Limb (tissue), 2 donors: ENCODE results near the gene PSMC3IP.

Experiments used
- DNase-seq, 2 donors: peaks; one replicate each; pipeline ENCODE4 v3.0.0-alpha.2; 2016; ENCODE audit errors: extremely low spot score in 2 of 2

Gene PSMC3IP

DNA sequence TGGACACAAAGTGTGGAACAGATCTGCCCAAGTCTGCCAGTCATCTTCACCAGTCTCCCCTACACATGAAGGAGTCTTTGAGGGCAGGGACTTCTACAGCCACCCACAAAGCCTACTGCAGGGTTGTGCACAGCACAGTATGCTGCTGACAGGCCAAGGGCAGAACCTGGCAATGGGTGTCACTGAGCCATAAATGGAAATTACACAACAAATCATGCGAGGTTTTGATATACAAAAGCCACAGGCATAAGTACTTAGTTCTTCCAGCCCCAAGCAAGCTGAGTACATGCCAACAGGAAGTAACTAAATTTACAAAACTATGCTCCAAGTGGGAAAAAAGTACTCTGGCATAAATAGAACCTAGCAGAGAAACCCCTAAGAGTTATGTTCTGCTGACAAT lies 7.8 kb upstream of the PSMC3IP start:
- no peak for DNase-seq

GRCh38 chr17:42584880-42585279 lies 7.4 kb upstream of the PSMC3IP start:
- no peak for DNase-seq

- no peak for DNase-seq
These were observed 4.3 kb upstream of the PSMC3IP start for GRCh38 chr17:42581744-42582270.

DNA sequence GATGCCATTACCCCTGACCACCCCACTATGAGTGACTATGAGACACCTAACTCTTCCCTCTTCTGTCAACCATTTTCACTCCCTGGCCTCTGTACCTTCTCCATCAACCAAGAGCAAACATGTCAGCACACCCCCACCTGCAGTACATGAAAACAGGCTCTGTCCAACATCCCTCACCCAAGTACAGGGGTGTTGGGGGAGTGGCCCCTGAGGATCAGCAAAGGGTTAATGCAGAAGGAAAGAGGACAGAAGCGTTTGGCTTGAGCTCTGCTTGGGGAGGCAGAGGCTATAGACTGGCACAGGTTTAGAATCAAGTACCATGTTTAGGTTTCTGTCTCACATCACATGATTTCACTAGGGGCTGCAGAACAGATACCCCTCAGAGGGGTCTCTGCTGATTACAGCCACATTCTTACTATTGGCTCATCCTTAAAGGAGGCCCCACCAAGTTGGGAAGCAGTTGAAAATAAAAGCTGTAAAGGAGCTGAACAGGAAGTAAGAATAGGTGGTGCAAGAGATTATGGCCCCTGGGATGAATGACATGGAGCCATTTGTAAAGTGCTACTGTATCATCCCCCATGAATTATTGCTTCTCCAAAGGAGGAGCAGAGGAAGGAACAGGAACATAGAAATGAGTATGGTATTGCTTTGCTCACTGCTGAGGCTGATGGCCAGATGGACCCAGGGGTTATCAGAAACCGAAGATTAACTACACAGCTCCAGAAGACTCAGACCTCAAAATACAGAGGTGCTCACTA lies 2.4 kb upstream of the PSMC3IP start:
- no peak for DNase-seq

GRCh38 chr17:42578282-42578869 lies 847 bp upstream of the PSMC3IP start:
- peak; percentile 79 to 85 for DNase-seq

DNA sequence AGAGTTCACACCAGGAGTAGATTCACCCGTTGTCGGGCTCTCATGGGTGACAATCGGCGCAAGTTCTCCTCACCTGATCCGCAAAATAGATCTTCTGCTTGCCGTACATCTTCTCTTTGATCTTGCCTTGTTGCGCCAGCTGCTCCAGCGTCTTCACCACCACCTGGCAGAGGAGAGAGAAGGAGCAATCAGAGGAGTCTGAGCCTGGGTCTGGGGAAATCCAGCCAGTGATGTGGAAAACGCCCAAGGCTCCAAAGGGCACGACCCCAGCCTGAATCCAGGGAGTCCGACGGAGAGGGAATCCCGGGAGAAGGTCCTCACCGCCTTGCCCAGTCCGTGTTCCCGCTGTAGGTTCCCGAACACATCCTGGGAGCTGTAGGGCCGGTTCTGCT lies 393 bp downstream of the PSMC3IP start:
- no peak for DNase-seq

GRCh38 chr17:42574463-42574862 lies 3.1 kb downstream of the PSMC3IP start:
- DNase-seq, result no peak

GRCh38 chr17:42573095-42573494 lies 4.4 kb downstream of the PSMC3IP start:
- DNase-seq, result no peak

- no peak for DNase-seq
These were observed 5.9 kb downstream of the PSMC3IP start for GRCh38 chr17:42571435-42572225.

GRCh38 chr17:42568341-42569111 lies 9.0 kb downstream of the PSMC3IP start:
- DNase-seq, result no peak

DNA sequence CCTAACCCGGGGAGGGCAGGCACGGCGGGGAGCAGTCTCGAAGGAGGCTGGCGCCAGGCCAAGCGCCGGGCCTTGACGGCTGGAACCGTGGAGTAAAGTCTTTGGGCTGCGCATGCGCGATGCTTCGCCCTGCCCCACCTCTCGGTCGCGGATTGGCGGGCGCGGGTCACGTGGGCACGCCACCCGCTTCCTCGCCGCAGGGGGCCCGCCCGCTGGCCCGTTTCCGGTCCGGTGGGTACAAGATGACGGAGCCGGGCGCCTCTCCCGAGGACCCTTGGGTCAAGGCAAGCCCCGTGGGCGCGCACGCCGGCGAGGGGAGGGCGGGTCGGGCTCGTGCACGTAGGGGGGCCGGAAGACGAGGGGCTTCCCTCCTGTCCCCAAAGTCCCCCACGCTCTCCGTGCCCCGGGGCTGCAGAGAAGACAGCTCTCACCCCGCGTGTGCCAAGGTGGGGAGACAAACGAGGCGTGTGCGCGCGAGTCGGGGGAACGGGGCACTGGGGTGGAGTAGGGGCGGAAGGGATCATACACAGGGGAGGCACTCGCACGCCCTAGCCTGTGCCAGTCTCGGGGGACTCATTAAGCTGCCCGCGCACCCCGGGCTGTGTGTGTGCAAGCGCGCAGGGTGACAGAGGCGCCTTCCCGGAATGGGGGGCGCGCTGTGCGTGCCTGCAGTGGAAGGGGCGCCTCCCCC lies 10.5 kb downstream of the PSMC3IP start, which contains the start of gene MLX:
TSS of gene MLX (plus strand) at position 218 of the 691 bp plus-strand sequence. CDS start at position 243, 25 bp downstream.
- DNase-seq, result peak; percentile 94 to 95

DNA sequence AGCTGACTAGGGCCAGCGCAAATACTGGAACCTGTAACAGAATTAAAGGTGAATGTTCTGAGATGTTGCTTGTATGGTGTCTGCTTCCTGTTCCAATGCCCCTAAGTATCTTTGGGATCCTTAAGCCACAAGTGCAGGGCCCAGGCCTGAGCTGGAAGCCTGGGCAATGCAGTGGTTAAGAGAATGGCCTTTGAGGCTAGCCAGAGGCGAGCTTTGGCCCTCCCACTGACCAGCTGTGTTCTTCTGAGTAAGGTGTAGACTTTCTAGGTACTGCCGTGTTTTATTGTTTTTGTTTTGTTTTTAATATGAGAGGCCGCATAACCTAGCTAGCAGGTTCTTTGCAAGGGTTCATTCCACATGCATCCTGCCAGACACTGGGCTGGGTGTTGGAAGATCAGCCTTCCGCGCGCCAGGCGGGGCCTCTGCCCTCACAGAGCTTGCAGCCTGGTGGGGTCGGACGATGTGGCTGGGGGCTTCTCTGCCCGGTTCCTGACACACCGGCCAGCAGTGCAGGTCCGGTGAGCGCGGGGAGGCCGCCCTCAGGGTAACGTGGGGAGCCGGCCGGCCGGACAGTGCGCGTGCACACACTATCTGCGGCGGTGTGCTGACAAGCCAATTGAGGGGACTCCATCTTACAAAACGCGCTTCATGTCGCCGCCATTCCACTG lies 11.2 kb downstream of the PSMC3IP start:
- no peak for DNase-seq

GRCh38 chr17:42565523-42566214 lies 11.9 kb downstream of the PSMC3IP start:
- DNase-seq, result no peak

- no peak for DNase-seq
These were observed 12.6 kb downstream of the PSMC3IP start for GRCh38 chr17:42564815-42565522.

DNA sequence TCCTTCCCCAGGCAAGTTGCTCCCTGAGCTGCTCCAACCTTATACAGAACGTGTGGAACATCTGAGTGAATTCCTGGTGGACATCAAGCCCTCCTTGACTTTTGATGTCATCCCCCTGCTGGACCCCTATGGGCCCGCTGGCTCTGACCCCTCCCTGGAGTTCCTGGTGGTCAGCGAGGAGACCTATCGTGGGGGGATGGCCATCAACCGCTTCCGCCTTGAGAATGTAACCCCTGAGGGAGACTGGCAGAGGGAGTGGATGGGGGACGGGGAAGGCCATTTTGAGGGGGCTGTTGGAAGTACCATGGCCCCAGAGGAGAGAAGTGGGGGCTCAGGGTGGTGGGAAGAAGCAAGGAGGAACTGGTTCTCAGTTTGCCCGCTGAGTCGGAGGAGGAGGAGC lies 13.6 kb downstream of the PSMC3IP start:
- no peak for DNase-seq

- DNase-seq, result no peak
These were observed 14.0 kb downstream of the PSMC3IP start for GRCh38 chr17:42563543-42563942.

- no peak for DNase-seq
These were observed 14.4 kb downstream of the PSMC3IP start for GRCh38 chr17:42563143-42563509.

DNA sequence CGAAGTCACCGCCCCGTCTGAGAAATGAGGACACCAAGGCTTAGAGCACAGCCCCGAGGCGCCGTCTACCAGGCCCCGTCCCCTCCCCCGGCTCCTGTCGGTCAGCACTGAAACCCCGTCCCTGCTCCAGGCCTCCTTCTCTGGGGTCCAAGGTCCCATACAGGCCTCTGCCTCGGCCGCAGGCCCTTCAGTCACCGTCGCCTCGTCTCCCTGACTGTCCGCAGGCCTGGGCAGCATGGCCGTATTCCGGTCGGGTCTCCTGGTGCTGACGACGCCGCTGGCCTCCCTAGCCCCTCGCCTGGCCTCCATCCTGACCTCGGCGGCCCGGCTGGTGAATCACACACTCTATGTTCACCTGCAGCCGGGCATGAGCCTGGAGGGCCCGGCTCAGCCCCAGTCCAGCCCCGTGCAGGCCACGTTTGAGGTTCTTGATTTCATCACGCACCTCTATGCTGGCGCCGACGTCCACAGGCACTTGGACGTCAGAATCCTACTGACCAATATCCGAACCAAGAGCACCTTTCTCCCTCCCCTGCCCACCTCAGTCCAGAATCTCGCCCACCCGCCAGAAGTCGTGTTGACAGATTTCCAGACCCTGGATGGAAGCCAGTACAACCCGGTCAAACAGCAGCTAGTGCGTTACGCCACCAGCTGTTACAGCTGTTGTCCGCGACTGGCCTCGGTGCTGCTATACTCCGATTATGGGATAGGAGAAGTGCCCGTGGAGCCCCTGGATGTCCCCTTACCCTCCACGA lies 15.0 kb downstream of the PSMC3IP start:
- DNase-seq, result no peak
